Ovary (tissue), 9 donors: ENCODE results near the gene PCDHAC1. TPM values are rescaled to one million over a fixed set of nuclear protein-coding genes. Genes with fewer than 3 reads are reported as not detected.

Experiments
- DNase-seq, 5 donors: peaks; one replicate each; pipeline ENCODE4 v3.0.0-alpha.2; 2019 to 2020
- H3K27ac ChIP-seq, 2 donors: fragments of 200-600 bp; one replicate each; pipeline versions ENCODE4 v1.5.1 to v1.8.0; 2019 to 2022
- H3K27me3 ChIP-seq: fragments of 200-600 bp; one replicate; pipeline ENCODE4 v1.8.0; 2022
- H3K36me3 ChIP-seq: fragments of 200-600 bp; sonication (generic); one replicate; pipeline ENCODE4 v1.5.1; 2019
- H3K4me1 ChIP-seq: one replicate; pipeline ENCODE4 v1.8.1; 2013; ENCODE audit warnings: mild to moderate bottlenecking, moderate library complexity; ENCODE audit not compliant: insufficient read depth
- H3K4me3 ChIP-seq: fragments of 200-600 bp; sonication (generic); one replicate; pipeline ENCODE4 v1.5.1; 2017
- H3K9me3 ChIP-seq, 2 donors: fragments of 200-600 bp in 1 of 2; sonication (generic) in 1 of 2; one replicate each; pipeline versions ENCODE4 v1.5.1 to v1.8.1; 2013 to 2019; ENCODE audit warnings: mild to moderate bottlenecking in 1 of 2, moderate library complexity in 1 of 2
- EP300 ChIP-seq: sonication (generic); formaldehyde crosslinking; IDR thresholded peaks from one replicate; pipeline ENCODE4 v1.6.1; 2017; ENCODE audit warnings: antibody characterized with exemption
- POLR2A ChIP-seq: fragments of 450-650 bp; IDR thresholded peaks from one replicate; pipeline ENCODE4 v1.6.1; 2017; ENCODE audit warnings: antibody characterized with exemption, mild to moderate bottlenecking, moderate library complexity
- WGBS, 3 donors: extraction: QIAGEN DNeasy Blood & Tissue Kit in 1 of 3; methylation state at CpG; one replicate each; pipeline versions ENCODE4 v1.1.5 to v1.1.7; 2013 to 2017; 5-methylcytosine and 5-hydroxymethylcytosine counted together
- intact Hi-C, 4 donors: fragments of 100-400 bp; cut with DNase I; formaldehyde crosslinking; loops; one replicate each; pipeline versions ENCODE4 v1.11.0 to v1.15.1; 2022 to 2023
- polyA plus RNA-seq, 2 donors: library from polyadenylated mRNA; stranded (reverse); fragments of 200-250 nt in 1 of 2; fragments of 350-450 nt in 1 of 2; fragmentation: Illumina TruSeq in 1 of 2; extraction: RNeasy Lipid Tissue Mini Kit (QIAGEN cat#74804) in 1 of 2; gene quantifications; one replicate each; pipeline ENCODE4 v1.2.3, GENCODE V29; 2013 to 2014
- small RNA-seq: library from RNA; depleted of rRNA; stranded (forward); fragments of <200 nt; gene quantifications from one replicate; pipeline ENCODE3, GENCODE V24; 2016
- total RNA-seq, 7 donors: library from RNA; depleted of rRNA in 2 of 7; stranded (reverse); fragments of >200 nt in 2 of 7; fragmentation: NEBNext Ultra II Directional in 3 of 7; extraction: Animal tissue kit (Norgen Biotek cat#: 25700) in 3 of 7; gene quantifications; one replicate each; pipeline versions ENCODE4 v1.1.0 to v1.2.4, GENCODE V29; 2016 to 2023
- TF ChIP-seq, protein P1 (sequence below), 3 donors: fragments of 450-650 bp in 2 of 3; fragments of 200-600 bp in 1 of 3; IDR thresholded peaks; one replicate each; pipeline versions ENCODE4 v1.5.1 to v1.8.0; 2016 to 2022; ENCODE audit warnings: antibody characterized with exemption in 3 of 3, mild to moderate bottlenecking in 1 of 3
- donor health status: DM: no; HTN: no; CAD: no; lungs with moderate emphysema.
- donor health status: DM: no; HTN: no; CAD: no.
- donor health status: Bipolar disorder and iron deficiency.
- donor health status: DM: yes; HTN: yes; CAD: no.
- donor health status: DM: no; HTN: no; CAD: no.
- donor health status: DM: yes; HTN: yes; CAD: no.

PCDHAC1 gene
- total and polyA plus RNA-seq, 9 donors = 0.04 to 0.82 (median 0.50) TPM

DNA sequence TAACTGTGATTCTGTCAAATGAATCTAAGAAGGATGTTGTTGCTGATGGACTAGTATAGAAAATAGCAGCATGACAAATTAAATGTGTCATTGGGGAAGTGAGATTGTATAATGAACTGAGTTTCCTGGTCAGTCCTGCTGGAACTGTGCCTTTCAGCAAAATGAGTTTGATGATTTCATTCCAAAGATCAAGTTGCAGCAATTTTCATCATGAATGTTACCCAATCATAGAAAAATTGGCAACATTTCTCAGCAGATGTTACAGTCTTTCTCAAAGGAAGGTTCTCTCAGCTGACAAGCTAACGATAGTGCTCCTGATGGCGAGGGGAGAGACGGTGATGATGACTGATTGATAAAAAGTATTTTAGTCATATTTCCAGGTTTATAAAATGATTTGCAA lies 50.9 kb downstream of the PCDHAC1 start:
- TF ChIP-seq, protein P1, sequence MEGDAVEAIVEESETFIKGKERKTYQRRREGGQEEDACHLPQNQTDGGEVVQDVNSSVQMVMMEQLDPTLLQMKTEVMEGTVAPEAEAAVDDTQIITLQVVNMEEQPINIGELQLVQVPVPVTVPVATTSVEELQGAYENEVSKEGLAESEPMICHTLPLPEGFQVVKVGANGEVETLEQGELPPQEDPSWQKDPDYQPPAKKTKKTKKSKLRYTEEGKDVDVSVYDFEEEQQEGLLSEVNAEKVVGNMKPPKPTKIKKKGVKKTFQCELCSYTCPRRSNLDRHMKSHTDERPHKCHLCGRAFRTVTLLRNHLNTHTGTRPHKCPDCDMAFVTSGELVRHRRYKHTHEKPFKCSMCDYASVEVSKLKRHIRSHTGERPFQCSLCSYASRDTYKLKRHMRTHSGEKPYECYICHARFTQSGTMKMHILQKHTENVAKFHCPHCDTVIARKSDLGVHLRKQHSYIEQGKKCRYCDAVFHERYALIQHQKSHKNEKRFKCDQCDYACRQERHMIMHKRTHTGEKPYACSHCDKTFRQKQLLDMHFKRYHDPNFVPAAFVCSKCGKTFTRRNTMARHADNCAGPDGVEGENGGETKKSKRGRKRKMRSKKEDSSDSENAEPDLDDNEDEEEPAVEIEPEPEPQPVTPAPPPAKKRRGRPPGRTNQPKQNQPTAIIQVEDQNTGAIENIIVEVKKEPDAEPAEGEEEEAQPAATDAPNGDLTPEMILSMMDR (IDR thresholded peaks at IDR 0.05) = no peak
- TF ChIP-seq EP300 (no peak), POLR2A (no peak)
- Histone ChIP-seq H3K27ac (no peak overlapping the region), H3K9me3 (no peaks in the 10 kb centered on the region), H3K4me3 (no peak overlapping the region), H3K27me3 (no peaks in the 10 kb centered on the region), H3K36me3 (no peaks in the 10 kb centered on the region), H3K4me1 (no peaks in the 10 kb centered on the region)
- no peak for DNase-seq
- WGBS, 3 donors = 40 to 66% (median 40%) methylated on average over 3 of the region's 3 CpGs
- intact Hi-C loops = no loop called here

GRCh38 chr5:140978260-140978659 lies 52.2 kb downstream of the PCDHAC1 start:
- Histone ChIP-seq H3K27ac (no peak overlapping the region), H3K27me3 (no peaks in the 10 kb centered on the region), H3K36me3 (no peaks in the 10 kb centered on the region), H3K4me1 (no peaks in the 10 kb centered on the region), H3K4me3 (no peak overlapping the region), H3K9me3 (no peaks in the 10 kb centered on the region)
- intact Hi-C loops = no loop called here
- TF ChIP-seq, protein P1 (IDR thresholded peaks at IDR 0.05) = no peak
- TF ChIP-seq POLR2A = no peak
- TF ChIP-seq EP300 = no peak
- WGBS, 3 donors = 20 to 39% (median 27%) methylated on average over 2 of the region's 2 CpGs
- no peak for DNase-seq

DNA sequence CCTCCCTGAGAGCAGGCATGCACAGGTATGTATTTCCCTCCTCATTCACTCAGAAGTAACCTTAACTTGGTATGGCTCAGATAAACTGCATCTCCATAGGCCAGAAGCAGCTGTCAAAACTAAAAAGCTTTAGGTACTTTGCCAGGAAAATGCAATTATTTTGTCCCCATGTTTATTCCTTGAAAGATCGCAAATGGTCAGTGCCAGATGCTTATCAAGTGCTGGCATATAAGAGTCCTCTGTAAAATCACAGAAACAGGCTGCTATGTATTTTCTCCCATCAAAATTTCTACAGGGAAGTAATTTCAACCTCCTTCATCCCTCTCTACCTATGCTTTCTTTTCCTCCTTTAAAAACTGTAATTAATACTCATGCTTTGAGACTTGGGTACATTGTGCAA lies 52.9 kb downstream of the PCDHAC1 start:
- intact Hi-C loops = no loop called here
- no peak for TF ChIP-seq EP300
- TF ChIP-seq, protein P1 (IDR thresholded peaks at IDR 0.05) = no peak
- TF ChIP-seq POLR2A = no peak
- WGBS, 3 donors = 91 to 100% (median 95%) methylated on average over 1 of the region's 1 CpG
- no peaks in the 10 kb centered on the region for H3K4me1 ChIP-seq
- H3K27ac ChIP-seq = no peak overlapping the region
- H3K27me3 ChIP-seq = no peaks in the 10 kb centered on the region
- no peak overlapping the region for H3K4me3 ChIP-seq
- H3K9me3 ChIP-seq = no peaks in the 10 kb centered on the region
- DNase-seq = no peak
- H3K36me3 ChIP-seq = no peaks in the 10 kb centered on the region

Small RNA genes within 50 kb of the gene (small RNA-seq; reads per million reads assigned to genes)
- not detected for gene AC010223.1

Other genes with a start within 250 kb of the PCDHAC1 start
- 10 to 100 TPM; 26.8 to 48.2 (median 41.7) TPM for gene HARS1, start 234.9 kb upstream of the PCDHAC1 start, total RNA-seq
- gene HARS1, start 234.9 kb upstream of the PCDHAC1 start, polyA plus RNA-seq = 10 to 100 TPM; 38.9 to 68.6 TPM
- 10 to 100 TPM; 15.2 to 25.2 (median 21.6) TPM for gene HARS2, start 234.8 kb upstream of the PCDHAC1 start, total RNA-seq
- 10 to 100 TPM; 20.9 to 27.5 TPM for gene HARS2, start 234.8 kb upstream of the PCDHAC1 start, polyA plus RNA-seq
- 10 to 100 TPM; 22.9 to 46.1 (median 40.2) TPM for gene ZMAT2, start 225.9 kb upstream of the PCDHAC1 start, total RNA-seq
- 100 to 1,000 TPM in 1 of 2 donors, 10 to 100 TPM in 1; 59.3 to 126 TPM for gene ZMAT2, start 225.9 kb upstream of the PCDHAC1 start, polyA plus RNA-seq
- gene PCDHA1, start 140.2 kb upstream of the PCDHAC1 start, total RNA-seq = under 1 TPM in 1 of 7 donors, not detected in 6; 0.05 TPM
- not detected for gene PCDHA1, start 140.2 kb upstream of the PCDHAC1 start, polyA plus RNA-seq
- gene PCDHA2, start 131.4 kb upstream of the PCDHAC1 start, total RNA-seq = 1 to 10 TPM in 2 of 7 donors, under 1 TPM in 5; 0.34 to 1.6 (median 0.57) TPM
- gene PCDHA2, start 131.4 kb upstream of the PCDHAC1 start, polyA plus RNA-seq = under 1 TPM; 0.17 to 0.34 TPM
- 1 to 10 TPM in 6 of 7 donors, under 1 TPM in 1; 0.65 to 2.7 (median 1.4) TPM for gene PCDHA3, start 125.2 kb upstream of the PCDHAC1 start, total RNA-seq
- gene PCDHA3, start 125.2 kb upstream of the PCDHAC1 start, polyA plus RNA-seq = 1 to 10 TPM in 1 of 2 donors, under 1 TPM in 1; 0.45 to 1.1 TPM
- 1 to 10 TPM in 3 of 7 donors, under 1 TPM in 4; 0.76 to 2.7 (median 1.00) TPM for gene PCDHA4, start 119.2 kb upstream of the PCDHAC1 start, total RNA-seq
- gene PCDHA4, start 119.2 kb upstream of the PCDHAC1 start, polyA plus RNA-seq = under 1 TPM; 0.18 to 0.42 TPM
- 1 to 10 TPM in 1 of 7 donors, under 1 TPM in 6; 0.11 to 1.4 (median 0.54) TPM for gene PCDHA5, start 104.7 kb upstream of the PCDHAC1 start, total RNA-seq
- under 1 TPM; 0.07 to 0.08 TPM for gene PCDHA5, start 104.7 kb upstream of the PCDHAC1 start, polyA plus RNA-seq
- 1 to 10 TPM in 3 of 7 donors, under 1 TPM in 4; 0.32 to 1.7 (median 0.97) TPM for gene PCDHA6, start 98.3 kb upstream of the PCDHAC1 start, total RNA-seq
- gene PCDHA6, start 98.3 kb upstream of the PCDHAC1 start, polyA plus RNA-seq = under 1 TPM; 0.18 to 0.33 TPM
- gene PCDHA7, start 92.0 kb upstream of the PCDHAC1 start, total RNA-seq = 1 to 10 TPM in 1 of 7 donors, under 1 TPM in 6; 0.35 to 1.4 (median 0.65) TPM
- under 1 TPM; 0.25 to 0.35 TPM for gene PCDHA7, start 92.0 kb upstream of the PCDHAC1 start, polyA plus RNA-seq
- gene PCDHA8, start 85.1 kb upstream of the PCDHAC1 start, total RNA-seq = under 1 TPM; 0.23 to 0.72 (median 0.43) TPM
- under 1 TPM in 1 of 2 donors, not detected in 1; 0.02 TPM for gene PCDHA8, start 85.1 kb upstream of the PCDHAC1 start, polyA plus RNA-seq
- gene PCDHA9, start 77.9 kb upstream of the PCDHAC1 start, total RNA-seq = under 1 TPM; 0.34 to 0.60 (median 0.50) TPM
- gene PCDHA9, start 77.9 kb upstream of the PCDHAC1 start, polyA plus RNA-seq = under 1 TPM in 1 of 2 donors, not detected in 1; 0.05 TPM
- 1 to 10 TPM; 1.0 to 4.0 (median 1.5) TPM for gene PCDHA10, start 70.4 kb upstream of the PCDHAC1 start, total RNA-seq
- 1 to 10 TPM in 1 of 2 donors, under 1 TPM in 1; 0.06 to 1.9 TPM for gene PCDHA10, start 70.4 kb upstream of the PCDHAC1 start, polyA plus RNA-seq
- gene PCDHA11, start 57.3 kb upstream of the PCDHAC1 start, total RNA-seq = under 1 TPM; 0.23 to 0.79 (median 0.53) TPM
- gene PCDHA11, start 57.3 kb upstream of the PCDHAC1 start, polyA plus RNA-seq = under 1 TPM; 0.04 to 0.08 TPM
- 1 to 10 TPM in 2 of 7 donors, under 1 TPM in 5; 0.27 to 1.3 (median 0.56) TPM for gene PCDHA12, start 51.0 kb upstream of the PCDHAC1 start, total RNA-seq
- under 1 TPM; 0.04 to 0.20 TPM for gene PCDHA12, start 51.0 kb upstream of the PCDHAC1 start, polyA plus RNA-seq
- under 1 TPM in 6 of 7 donors, not detected in 1; 0.32 to 0.92 (median 0.47) TPM for gene PCDHA13, start 44.2 kb upstream of the PCDHAC1 start, total RNA-seq
- under 1 TPM; 0.01 to 0.17 TPM for gene PCDHA13, start 44.2 kb upstream of the PCDHAC1 start, polyA plus RNA-seq
- gene PCDHAC2, start 40.2 kb downstream of the PCDHAC1 start, total RNA-seq = 1 to 10 TPM in 2 of 7 donors, under 1 TPM in 5; 0.15 to 2.1 (median 0.72) TPM
- 1 to 10 TPM in 1 of 2 donors, under 1 TPM in 1; 0.06 to 1.4 TPM for gene PCDHAC2, start 40.2 kb downstream of the PCDHAC1 start, polyA plus RNA-seq
- gene PCDHB1, start 125.1 kb downstream of the PCDHAC1 start, total RNA-seq = under 1 TPM in 2 of 7 donors, not detected in 5; 0.03 to 0.34 TPM
- gene PCDHB1, start 125.1 kb downstream of the PCDHAC1 start, polyA plus RNA-seq = not detected
- 1 to 10 TPM; 1.9 to 4.0 (median 3.3) TPM for gene PCDHB2, start 168.3 kb downstream of the PCDHAC1 start, total RNA-seq
- 1 to 10 TPM; 1.7 to 2.5 TPM for gene PCDHB2, start 168.3 kb downstream of the PCDHAC1 start, polyA plus RNA-seq
- 1 to 10 TPM; 2.5 to 4.1 (median 3.2) TPM for gene PCDHB3, start 174.2 kb downstream of the PCDHAC1 start, total RNA-seq
- 1 to 10 TPM; 1.4 to 2.3 TPM for gene PCDHB3, start 174.2 kb downstream of the PCDHAC1 start, polyA plus RNA-seq
- gene PCDHB4, start 195.5 kb downstream of the PCDHAC1 start, total RNA-seq = 10 to 100 TPM in 1 of 7 donors, 1 to 10 TPM in 6; 2.5 to 12.6 (median 6.9) TPM
- gene PCDHB4, start 195.5 kb downstream of the PCDHAC1 start, polyA plus RNA-seq = 1 to 10 TPM; 4.2 to 5.0 TPM
- 10 to 100 TPM in 5 of 7 donors, 1 to 10 TPM in 2; 7.3 to 16.2 (median 12.7) TPM for gene PCDHB5, start 208.9 kb downstream of the PCDHAC1 start, total RNA-seq
- gene PCDHB5, start 208.9 kb downstream of the PCDHAC1 start, polyA plus RNA-seq = 1 to 10 TPM; 7.4 to 8.6 TPM
- gene PCDHB6, start 223.8 kb downstream of the PCDHAC1 start, total RNA-seq = 1 to 10 TPM in 6 of 7 donors, under 1 TPM in 1; 0.34 to 2.4 (median 2.0) TPM
- 1 to 10 TPM; 1.1 TPM for gene PCDHB6, start 223.8 kb downstream of the PCDHAC1 start, polyA plus RNA-seq
- gene PCDHB7, start 246.3 kb downstream of the PCDHAC1 start, total RNA-seq = 1 to 10 TPM; 1.4 to 5.1 (median 4.0) TPM
- 1 to 10 TPM; 2.2 to 3.0 TPM for gene PCDHB7, start 246.3 kb downstream of the PCDHAC1 start, polyA plus RNA-seq